ENCODE data around the gene RUNX2.

The RUNX2 gene

DNA sequence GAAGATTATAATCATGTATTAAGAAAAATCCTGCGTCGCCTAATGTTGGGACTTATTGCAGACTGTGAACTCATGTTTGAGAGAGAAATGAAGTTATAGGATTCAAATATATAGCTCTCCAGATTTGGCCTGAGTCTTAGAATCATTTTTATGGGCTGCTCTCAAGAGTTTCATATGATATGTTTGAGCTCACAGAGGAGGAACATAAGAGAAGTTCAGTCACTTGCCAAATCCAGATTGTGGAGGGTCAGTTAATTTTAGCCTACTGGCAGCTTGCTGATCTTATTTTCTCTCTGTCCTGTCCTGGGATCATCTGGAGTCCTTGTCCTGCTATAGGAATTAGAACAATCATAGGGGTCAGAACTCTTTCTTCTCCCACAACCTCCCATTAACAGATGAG, 235.7 kb downstream of the RUNX2 start:
- H3K4me2 ChIP-seq = no peak overlapping the region
- no peaks in the 10 kb centered on the region for H3K27me3 ChIP-seq
- no peaks in the 10 kb centered on the region for H3K36me3 ChIP-seq
- no peak overlapping the region for H3K4me3 ChIP-seq
- no peak overlapping the region for H3K27ac ChIP-seq
- H3K4me1 ChIP-seq = peaks cover 0 to 4% (median 0%) of the 10 kb centered on the region in 10 experiments; a peak in 1 of 20 replicates
- H3K9me3 ChIP-seq (replicated peaks in 1 of 11) = peaks cover 0 to 16% (median 0%) of the 10 kb centered on the region in 11 experiments; a peak in 1 of 22 replicates
- TF ChIP-seq Cebpa-rat (IDR thresholded peaks at IDR 0.05) = no peak
- no peak overlapping the region for H3K9ac ChIP-seq
- no peaks in the 10 kb centered on the region for H4K20me1 ChIP-seq

- Histone ChIP-seq H3K4me1 (no peaks in the 10 kb centered on the region), H3K9ac (no peak overlapping the region), H3K9me3 (replicated peaks in 1 of 11) (peaks cover 0 to 16% (median 0%) of the 10 kb centered on the region in 11 experiments; a peak in 1 of 22 replicates), H3K36me3 (no peaks in the 10 kb centered on the region), H4K20me1 (no peaks in the 10 kb centered on the region), H3K27ac (no peak overlapping the region), H3K4me2 (no peak overlapping the region), H3K4me3 (no peak overlapping the region), H3K27me3 (no peaks in the 10 kb centered on the region)
- TF ChIP-seq Cebpa-rat (IDR thresholded peaks at IDR 0.05) = no peak
These were observed 238.8 kb downstream of the RUNX2 start for GRCh38 chr6:45566882-45567281.

- Histone ChIP-seq H3K9me3 (replicated peaks in 1 of 11) (peaks cover 0 to 16% (median 0%) of the 10 kb centered on the region in 11 experiments; a peak in 1 of 22 replicates), H3K4me1 (no peaks in the 10 kb centered on the region), H3K27me3 (no peaks in the 10 kb centered on the region), H3K4me2 (no peak overlapping the region), H3K27ac (no peak overlapping the region), H3K36me3 (no peaks in the 10 kb centered on the region), H4K20me1 (no peaks in the 10 kb centered on the region), H3K9ac (no peak overlapping the region), H3K4me3 (no peak overlapping the region)
- TF ChIP-seq Cebpa-rat (IDR thresholded peaks at IDR 0.05) = no peak
These were observed 239.7 kb downstream of the RUNX2 start for GRCh38 chr6:45567879-45568278.

DNA sequence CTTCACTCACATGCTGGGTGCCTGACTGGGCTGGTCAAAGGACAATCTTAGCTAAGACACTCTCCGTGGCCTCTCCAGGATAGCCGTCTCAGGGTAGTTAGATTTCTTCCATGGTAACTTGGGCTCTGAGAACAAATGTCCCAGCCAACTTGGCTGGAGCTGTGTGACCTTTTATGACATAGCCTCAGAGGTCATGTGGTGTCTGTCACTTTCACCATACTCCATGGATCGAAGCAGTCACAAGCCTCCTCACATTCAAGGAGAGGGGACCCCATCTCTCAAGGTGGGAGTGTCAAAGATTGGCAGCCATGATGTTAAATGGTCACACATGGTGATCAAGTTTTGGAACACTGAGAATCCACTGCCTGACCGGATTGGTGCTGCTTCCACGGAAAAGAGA, 240.5 kb downstream of the RUNX2 start:
- H3K4me2 ChIP-seq = no peak overlapping the region
- no peak overlapping the region for H3K27ac ChIP-seq
- no peaks in the 10 kb centered on the region for H3K27me3 ChIP-seq
- no peaks in the 10 kb centered on the region for H3K36me3 ChIP-seq
- H3K4me3 ChIP-seq = no peak overlapping the region
- no peak overlapping the region for H3K9ac ChIP-seq
- TF ChIP-seq Cebpa-rat (IDR thresholded peaks at IDR 0.05) = no peak
- no peaks in the 10 kb centered on the region for H3K4me1 ChIP-seq
- H4K20me1 ChIP-seq = no peaks in the 10 kb centered on the region
- peaks cover 0 to 16% (median 0%) of the 10 kb centered on the region in 11 experiments; a peak in 1 of 22 replicates for H3K9me3 ChIP-seq (replicated peaks in 1 of 11)

DNA sequence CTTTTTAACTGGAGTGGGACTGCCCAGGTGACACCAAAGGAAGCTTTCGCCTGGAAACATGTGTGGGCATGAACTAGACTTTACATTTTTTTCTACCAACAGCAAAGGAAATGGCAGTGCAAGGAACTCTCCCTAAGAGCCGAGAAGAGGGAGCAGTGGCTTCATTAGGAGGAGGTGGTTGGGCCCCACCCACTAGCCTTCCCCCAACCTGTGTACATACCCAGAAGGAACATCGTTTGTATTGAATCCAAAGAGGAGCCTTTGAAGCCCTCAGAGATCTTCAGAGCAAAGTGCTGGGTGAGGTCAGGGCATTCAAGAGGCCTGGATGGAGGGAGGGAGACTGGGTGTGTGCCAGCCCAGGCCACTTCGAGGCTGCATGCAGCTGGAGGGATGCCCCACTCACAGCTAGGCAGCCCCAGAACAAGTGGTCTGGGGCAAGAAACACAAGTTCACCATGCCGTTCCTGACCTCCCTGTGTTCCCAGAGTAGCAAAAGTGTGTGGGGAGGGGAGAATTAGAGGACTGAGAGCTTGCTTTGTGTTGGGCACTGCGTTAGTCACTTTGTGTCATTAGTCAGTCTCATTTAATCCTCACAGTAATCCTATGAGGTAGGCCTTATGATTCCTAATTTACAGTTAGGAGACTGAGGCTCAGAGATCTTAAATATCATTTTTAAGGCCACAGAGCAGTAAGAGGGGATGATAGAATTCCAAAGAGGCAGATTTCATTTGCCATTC, 241.2 kb downstream of the RUNX2 start:
- no peaks in the 10 kb centered on the region for H3K36me3 ChIP-seq
- no peak overlapping the region for H3K4me3 ChIP-seq
- H3K4me1 ChIP-seq = peaks cover 0 to 1% (median 0%) of the 10 kb centered on the region in 10 experiments; a peak in 3 of 20 replicates
- H3K9me3 ChIP-seq (replicated peaks in 1 of 11) = peaks cover 0 to 16% (median 0%) of the 10 kb centered on the region in 11 experiments; a peak in 1 of 22 replicates
- H3K27me3 ChIP-seq = no peaks in the 10 kb centered on the region
- no peak overlapping the region for H3K27ac ChIP-seq
- TF ChIP-seq Cebpa-rat (IDR thresholded peaks at IDR 0.05) = no peak
- H3K4me2 ChIP-seq = no peak overlapping the region
- no peak overlapping the region for H3K9ac ChIP-seq
- H4K20me1 ChIP-seq = no peaks in the 10 kb centered on the region

DNA sequence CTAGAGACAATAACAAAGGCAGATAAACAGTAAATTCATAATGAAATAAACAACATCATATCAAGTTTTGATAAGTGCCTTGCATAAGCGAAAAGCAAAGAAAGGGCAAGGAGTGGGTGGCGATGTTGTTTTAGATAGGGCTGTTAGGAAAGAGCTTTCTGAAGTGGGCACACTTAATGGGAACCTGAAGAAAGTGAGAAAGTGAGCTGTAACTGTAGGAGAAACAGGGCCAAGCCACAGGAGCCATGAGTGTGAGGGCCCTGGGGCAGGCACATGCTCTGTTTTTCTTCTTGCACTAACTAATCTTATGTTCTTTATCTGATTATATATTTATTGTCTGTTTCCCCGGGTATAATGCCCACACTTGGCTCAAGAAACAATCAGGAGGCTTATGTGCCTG, 243.0 kb downstream of the RUNX2 start:
- no peak overlapping the region for H3K27ac ChIP-seq
- no peaks in the 10 kb centered on the region for H4K20me1 ChIP-seq
- no peaks in the 10 kb centered on the region for H3K27me3 ChIP-seq
- peaks cover 0 to 10% (median 0%) of the 10 kb centered on the region in 11 experiments; a peak in 1 of 22 replicates for H3K9me3 ChIP-seq (replicated peaks in 1 of 11)
- no peaks in the 10 kb centered on the region for H3K36me3 ChIP-seq
- no peak overlapping the region for H3K4me3 ChIP-seq
- no peak overlapping the region for H3K4me2 ChIP-seq
- peaks cover 0 to 15% (median 9%) of the 10 kb centered on the region in 10 experiments; a peak in 11 of 20 replicates for H3K4me1 ChIP-seq
- TF ChIP-seq Cebpa-rat (IDR thresholded peaks at IDR 0.05) = no peak
- H3K9ac ChIP-seq = no peak overlapping the region

GRCh38 chr6:45572833-45573232, 244.7 kb downstream of the RUNX2 start:
- H3K27me3 ChIP-seq = no peaks in the 10 kb centered on the region
- no peak for TF ChIP-seq Cebpa-rat (IDR thresholded peaks at IDR 0.05)

DNA sequence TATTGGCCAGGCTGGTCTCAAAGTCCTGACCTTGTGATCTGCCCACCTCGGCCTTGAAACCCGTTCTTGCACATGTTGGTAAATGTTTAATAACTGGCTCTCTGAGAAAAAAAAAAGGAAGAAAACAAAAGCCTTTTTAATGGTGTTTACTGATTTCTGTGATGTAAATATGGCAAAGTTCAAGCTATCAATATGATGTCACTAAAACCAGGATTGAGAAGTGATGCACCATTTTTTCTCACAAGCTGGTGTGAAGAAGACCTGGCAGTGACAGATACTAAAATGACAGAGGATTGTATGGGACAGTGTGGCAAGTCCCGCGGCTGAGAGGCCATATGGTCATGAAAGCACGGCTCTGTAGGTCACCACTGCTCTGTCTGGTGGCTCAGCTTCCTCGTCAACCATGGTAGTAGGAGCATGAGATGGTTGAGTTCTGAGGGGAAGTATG, 245.9 kb downstream of the RUNX2 start:
- no peak for TF ChIP-seq Cebpa-rat (IDR thresholded peaks at IDR 0.05)
- Histone ChIP-seq H3K9me3 (replicated peaks in 1 of 11) (no peaks in the 10 kb centered on the region), H3K9ac (no peak overlapping the region), H3K27me3 (no peaks in the 10 kb centered on the region), H4K20me1 (no peaks in the 10 kb centered on the region), H3K27ac (peak overlapping the region in 4 of 11 experiments; percentile 33 to 51 (median 43); a peak in 8 of 22 replicates), H3K4me1 (peaks cover 0 to 15% (median 9%) of the 10 kb centered on the region in 10 experiments; a peak in 11 of 20 replicates), H3K36me3 (no peaks in the 10 kb centered on the region), H3K4me2 (peak overlapping the region in 2 of 11 experiments; percentile 7 to 52; a peak in 2 of 22 replicates), H3K4me3 (no peak overlapping the region)

More at GRCh38 chr6:45572833-45573232, 244.7 kb downstream of the RUNX2 start:
- H3K4me3 ChIP-seq = no peak overlapping the region
- H3K4me1 ChIP-seq = peaks cover 0 to 15% (median 9%) of the 10 kb centered on the region in 10 experiments; a peak in 11 of 20 replicates
- H3K9me3 ChIP-seq (replicated peaks in 1 of 11) = no peaks in the 10 kb centered on the region
- H3K27ac ChIP-seq = 0 out of 22 replicates have a peak overlapping the region, but pooled peaks of 1 of the 11 experiments have one; percentile 8
- no peak overlapping the region for H3K9ac ChIP-seq
- H4K20me1 ChIP-seq = no peaks in the 10 kb centered on the region
- no peak overlapping the region for H3K4me2 ChIP-seq
- H3K36me3 ChIP-seq = no peaks in the 10 kb centered on the region

- H4K20me1 ChIP-seq = no peaks in the 10 kb centered on the region
- no peaks in the 10 kb centered on the region for H3K27me3 ChIP-seq
- no peak overlapping the region for H3K4me3 ChIP-seq
- H3K4me1 ChIP-seq = peaks cover 0 to 15% (median 9%) of the 10 kb centered on the region in 10 experiments; a peak in 11 of 20 replicates
- peak overlapping the region in 5 of 11 experiments; percentile 32 to 70 (median 61); a peak in 8 of 22 replicates for H3K27ac ChIP-seq
- peak overlapping the region in 9 of 11 experiments; percentile 1 to 52 (median 41); a peak in 13 of 22 replicates for H3K4me2 ChIP-seq
- H3K9me3 ChIP-seq (replicated peaks in 1 of 11) = no peaks in the 10 kb centered on the region
- H3K9ac ChIP-seq = no peak overlapping the region; a peak in 1 of 22 replicates
- no peaks in the 10 kb centered on the region for H3K36me3 ChIP-seq
- TF ChIP-seq Cebpa-rat (IDR thresholded peaks at IDR 0.05) = peak in 2 of 11 experiments; percentile 68 to 77; a peak in 4 of 22 replicates
These were observed 246.8 kb downstream of the RUNX2 start for GRCh38 chr6:45574885-45575284.

All from BLaER1 treated with 17β-estradiol and CSF1 and Interleukin-3, amounts not matched to agents 10 nM and 100 nM (cell line).